Measurements from ENCODE around the gene SIN3B. TPM values are rescaled to one million over a fixed set of nuclear protein-coding genes. Genes with fewer than 3 reads are reported as not detected.
A peak's percentile ranks its signal among the peaks of the same experiment; 100 is the strongest.

The SIN3B gene
- total RNA-seq, 1 donor from 2014 or later: 19.8 TPM

GRCh38 chr19:16825312-16826052, 3.7 kb upstream of the SIN3B start:
- DNase-seq (ENCODE audit: low read depth): peak; percentile 71

GRCh38 chr19:16829822-16830289, 658 bp downstream of the SIN3B start:
- no peak for DNase-seq (ENCODE audit: low read depth)

GRCh38 chr19:16830679-16831078, 1.5 kb downstream of the SIN3B start:
- DNase-seq (ENCODE audit: low read depth): no peak

DNA sequence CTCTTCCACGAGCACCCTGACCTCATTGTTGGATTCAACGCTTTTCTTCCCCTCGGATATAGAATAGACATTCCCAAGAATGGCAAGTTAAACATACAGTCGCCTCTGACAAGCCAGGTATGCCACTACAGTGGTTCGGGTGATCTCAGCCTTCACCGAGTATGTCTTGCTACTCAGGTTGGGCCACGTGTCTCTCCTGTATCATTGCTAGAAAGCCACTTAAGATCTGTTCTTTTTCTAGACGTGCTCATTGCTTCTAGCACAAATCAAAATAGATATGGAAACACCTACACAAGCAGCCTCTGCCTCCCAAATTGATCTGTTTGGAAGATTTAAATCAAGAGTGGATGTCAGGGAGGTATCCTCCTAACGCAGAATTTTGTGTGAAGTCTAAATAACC, 2.3 kb downstream of the SIN3B start:
- DNase-seq (ENCODE audit: low read depth): no peak

DNA sequence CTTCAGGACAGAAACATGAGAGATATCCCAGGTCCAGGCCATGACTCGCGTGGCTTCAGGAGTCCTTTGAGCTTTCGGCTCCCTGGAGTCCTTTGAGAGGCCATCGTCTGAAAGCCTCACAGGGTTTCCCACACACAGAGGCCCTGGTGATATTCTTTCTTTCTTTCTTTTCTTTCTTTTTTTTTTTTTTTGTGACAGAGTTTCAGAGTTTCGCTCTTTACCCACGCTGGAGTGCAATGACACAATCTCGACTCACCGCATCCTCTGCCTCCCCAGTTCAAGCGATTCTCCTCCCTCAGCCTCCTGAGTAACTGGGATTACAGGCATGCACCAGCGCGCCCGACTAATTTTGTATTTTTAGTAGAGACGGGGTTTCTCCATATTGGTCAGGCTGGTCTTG, 5.5 kb downstream of the SIN3B start:
- DNase-seq (ENCODE audit: low read depth): no peak

DNA sequence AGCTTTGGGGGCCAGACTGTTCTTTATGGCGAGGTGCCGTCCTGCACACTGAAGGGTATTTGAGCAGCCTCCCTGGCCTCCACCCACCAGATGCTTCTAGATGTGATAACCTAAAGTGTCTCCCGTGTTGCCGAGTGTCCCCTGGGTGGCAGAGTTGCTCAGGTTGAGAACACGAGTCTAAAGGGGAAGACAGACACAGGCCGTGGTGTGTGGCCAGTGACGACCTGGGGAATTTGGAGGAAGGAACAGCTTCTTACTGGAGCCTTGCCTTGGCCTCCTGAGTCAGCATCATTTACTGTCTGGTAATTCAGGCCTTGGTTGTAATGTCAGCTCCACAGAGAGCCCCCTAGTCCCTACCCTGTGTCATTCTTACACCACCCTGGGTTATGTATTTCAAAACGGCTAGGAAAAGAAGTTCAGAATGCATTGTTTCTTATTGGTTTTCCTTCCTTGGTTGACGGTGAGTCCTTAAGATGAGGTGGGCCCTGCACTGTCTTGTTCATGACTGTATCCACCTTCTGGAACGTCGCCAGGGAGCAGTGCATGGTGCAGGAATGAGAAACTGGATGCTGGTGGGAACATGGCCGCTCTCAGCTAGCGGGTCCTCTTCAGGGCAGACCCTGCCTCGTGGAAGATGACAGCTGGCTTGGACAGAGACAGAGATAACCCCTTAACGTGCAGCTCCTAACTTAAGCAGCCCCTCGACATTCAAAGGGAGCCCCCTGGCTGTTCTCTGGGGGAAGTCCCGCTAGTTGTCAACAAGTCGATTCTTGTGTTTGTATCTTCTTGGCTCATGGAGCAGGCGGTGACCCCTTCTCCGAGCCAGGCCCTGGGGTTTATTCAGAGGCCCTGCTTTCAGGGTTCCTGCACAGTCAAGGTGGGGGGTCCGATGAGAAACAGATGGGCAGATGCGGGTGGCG, 7.2 kb downstream of the SIN3B start:
- DNase-seq (ENCODE audit: low read depth): no peak

DNA sequence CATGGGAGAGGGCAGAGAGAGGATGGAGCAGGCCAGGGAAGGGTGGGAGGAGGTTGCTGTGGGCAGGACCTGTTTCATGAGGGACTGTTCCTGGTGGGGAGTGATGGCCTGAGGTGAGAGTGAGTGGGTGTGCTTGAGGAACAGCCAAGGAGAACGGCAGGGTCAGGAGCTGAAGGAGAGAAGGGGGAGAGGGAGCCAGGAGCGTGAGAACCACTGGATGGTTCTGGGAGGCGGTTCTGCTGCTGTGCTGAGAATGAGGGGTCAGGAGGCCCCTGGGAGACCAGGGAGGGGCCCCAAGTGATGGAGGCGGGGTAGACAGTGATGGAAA, 7.8 kb downstream of the SIN3B start:
- DNase-seq (ENCODE audit: low read depth): no peak

DNA sequence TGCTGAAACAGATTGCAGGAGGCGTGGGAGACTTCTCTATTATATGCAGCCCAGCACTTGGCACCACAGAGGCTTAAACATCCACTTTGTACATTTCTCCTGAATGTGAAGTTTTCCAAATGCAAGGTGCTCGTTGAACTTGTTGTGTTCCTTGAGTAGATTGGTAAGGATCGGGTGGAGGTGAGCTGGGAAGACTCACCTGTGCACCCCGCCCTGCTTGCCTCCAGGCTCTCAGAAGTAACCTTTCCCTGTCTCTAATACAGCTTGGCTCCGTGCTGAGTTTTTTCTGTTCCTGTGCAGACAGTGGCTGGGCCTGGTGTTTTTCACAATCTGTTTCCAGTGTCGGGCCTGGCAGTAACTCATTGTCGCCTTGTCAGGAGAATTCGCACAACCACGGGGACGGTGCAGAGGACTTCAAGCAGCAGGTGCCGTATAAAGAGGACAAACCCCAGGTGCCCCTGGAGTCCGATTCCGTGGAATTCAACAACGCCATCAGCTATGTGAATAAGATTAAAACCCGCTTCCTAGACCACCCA, 12.3 kb downstream of the SIN3B start:
- DNase-seq (ENCODE audit: low read depth): no peak

GRCh38 chr19:16846901-16847300, 17.7 kb downstream of the SIN3B start:
- no peak for DNase-seq (ENCODE audit: low read depth)

DNA sequence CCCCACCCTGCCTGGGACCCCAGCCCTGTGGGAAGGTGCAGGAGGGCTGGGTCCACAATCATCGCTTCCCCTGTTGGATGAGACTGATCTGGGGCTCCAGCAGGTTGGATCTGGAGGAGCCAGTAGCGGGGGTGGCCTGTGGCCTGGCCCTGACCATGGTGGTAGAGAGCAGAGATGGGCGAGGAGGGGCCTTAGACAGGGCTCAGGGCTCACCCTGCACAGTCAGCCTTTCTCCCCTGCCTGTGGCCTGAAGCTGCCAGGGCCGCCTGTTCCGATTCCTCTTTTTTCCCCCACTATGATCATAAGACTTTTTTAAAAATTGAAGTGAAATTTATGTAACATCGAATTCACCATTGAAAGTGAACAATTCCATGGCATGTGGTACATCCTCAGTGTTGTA, 18.2 kb downstream of the SIN3B start:
- DNase-seq (ENCODE audit: low read depth): no peak

GRCh38 chr19:16849168-16849567, 20.0 kb downstream of the SIN3B start:
- DNase-seq (ENCODE audit: low read depth): no peak

- no peak for DNase-seq (ENCODE audit: low read depth)
Measured at GRCh38 chr19:16850133-16850532, 20.9 kb downstream of the SIN3B start.

DNA sequence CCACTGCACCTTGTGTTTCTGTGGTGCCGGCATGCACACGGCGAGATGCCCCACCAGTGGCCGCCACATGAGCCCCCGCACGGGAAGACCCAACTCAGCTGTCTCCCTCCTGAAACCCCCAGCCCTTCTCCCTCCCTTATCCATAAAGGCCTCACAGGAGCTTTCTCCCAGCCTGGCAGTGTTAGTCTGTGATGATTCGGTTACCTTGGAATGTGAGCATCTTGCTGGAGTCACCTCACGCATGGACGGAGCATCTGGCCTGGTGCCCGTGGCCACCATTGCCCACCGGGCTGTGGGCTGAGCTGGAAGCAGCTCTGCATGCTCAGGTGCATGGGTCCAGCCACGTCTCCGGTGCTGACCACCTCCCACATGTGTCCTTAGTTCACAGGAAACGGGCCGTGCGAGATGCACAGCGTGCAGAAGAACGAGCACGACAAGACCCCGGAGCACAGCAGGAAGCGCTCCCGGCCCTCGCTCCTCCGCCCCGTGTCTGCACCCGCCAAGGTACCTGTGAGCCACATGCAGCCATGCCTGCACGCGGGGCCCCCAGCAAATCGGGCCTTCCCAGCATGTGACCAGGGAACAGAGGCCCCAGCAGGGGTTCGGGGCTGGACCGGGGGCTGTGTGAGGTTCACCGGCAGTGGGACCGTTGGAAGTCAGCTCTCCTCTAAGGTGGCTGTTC, 22.0 kb downstream of the SIN3B start:
- no peak for DNase-seq (ENCODE audit: low read depth)

DNA sequence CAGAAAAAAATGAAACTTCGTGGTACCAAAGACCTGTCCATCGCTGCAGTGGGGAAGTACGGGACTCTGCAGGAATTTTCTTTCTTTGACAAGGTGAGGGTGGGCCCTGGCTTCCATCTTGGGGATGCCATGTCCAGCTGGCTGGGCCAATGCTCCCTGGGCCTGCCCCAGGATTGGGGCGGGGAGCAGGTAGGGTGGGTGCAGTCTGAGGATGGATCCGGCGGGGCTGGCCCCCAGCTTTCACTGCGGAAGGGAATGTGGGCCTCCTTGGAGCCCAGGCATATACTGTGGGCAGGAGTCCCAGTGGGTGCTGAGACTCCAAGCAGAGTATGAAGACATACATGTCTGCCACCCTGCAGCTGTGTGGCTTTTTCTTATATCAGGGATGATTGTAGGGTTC, 23.9 kb downstream of the SIN3B start:
- no peak for DNase-seq (ENCODE audit: low read depth)

DNA sequence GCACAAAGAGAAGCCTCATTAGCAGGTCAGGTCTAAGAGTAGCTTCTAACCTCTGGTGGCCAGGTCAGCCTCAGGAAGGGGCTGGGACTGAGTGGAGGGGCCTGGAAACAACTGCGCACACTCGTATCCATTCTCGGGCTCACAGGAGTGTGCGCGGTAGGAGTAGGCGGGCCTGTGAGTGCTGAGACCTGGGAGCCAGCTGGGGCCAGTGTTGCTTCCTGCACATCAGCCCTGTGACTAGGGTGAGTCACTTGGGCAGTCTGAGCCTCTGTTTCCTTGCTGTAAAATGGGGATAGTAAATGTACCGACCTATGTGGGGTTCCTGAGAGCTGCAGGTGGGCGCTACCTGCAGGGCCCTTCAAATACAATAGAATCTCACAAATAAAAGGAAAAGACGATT, 26.9 kb downstream of the SIN3B start:
- no peak for DNase-seq (ENCODE audit: low read depth)

- no peak for DNase-seq (ENCODE audit: low read depth)
Measured at GRCh38 chr19:16859626-16860025, 30.4 kb downstream of the SIN3B start.

DNA sequence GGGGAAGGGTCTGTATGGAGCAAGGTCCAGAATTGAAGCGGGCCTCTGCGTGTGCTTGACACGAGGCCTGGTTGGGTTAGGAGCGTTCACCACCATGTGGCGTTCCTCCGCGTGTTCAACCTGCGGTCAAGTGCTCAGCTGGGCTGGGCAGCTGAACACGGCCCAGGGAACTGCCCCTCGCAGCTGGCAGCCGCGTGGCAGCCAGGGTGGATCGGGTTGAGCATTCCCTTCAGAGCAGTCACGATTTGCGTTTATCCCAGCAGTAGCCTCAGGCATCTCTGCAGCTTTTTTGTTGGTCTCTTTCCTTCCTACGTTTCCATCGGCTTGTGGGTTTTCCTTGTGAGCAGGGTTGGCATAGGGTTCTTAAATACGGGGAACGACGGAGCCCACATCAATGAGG, 30.9 kb downstream of the SIN3B start:
- peak; percentile 39 for DNase-seq (ENCODE audit: low read depth)

GRCh38 chr19:16861011-16861410, 31.8 kb downstream of the SIN3B start:
- DNase-seq (ENCODE audit: low read depth): no peak

GRCh38 chr19:16861834-16862233, 32.6 kb downstream of the SIN3B start:
- peak; percentile 8 for DNase-seq (ENCODE audit: low read depth)

DNA sequence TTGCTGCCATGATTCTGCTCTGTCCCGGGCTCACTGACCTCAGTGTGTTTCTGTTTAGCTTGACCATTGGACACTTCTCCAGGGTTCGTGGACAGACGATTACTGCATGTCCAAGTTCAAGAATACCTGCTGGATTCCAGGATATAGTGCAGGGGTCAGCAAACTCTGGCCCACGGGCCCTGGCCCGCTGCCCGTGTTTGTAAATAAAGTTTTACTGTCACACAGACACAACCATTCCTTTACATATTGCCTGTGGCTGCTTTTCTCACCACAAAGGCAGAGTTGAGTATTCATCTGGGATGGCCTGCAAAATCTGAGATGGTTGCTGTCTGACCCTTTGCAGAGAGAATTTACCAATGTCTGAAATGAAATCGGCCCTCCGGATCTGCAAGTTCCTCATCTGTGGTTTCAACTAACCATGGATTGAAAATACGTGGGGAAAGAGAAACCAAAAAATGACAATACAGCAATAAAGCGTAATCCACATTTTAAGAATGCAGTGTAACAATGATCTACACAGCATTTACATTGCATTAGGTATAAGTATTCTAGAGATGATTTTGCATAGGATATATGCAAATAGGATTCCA, 33.7 kb downstream of the SIN3B start:
- no peak for DNase-seq (ENCODE audit: low read depth)

DNA sequence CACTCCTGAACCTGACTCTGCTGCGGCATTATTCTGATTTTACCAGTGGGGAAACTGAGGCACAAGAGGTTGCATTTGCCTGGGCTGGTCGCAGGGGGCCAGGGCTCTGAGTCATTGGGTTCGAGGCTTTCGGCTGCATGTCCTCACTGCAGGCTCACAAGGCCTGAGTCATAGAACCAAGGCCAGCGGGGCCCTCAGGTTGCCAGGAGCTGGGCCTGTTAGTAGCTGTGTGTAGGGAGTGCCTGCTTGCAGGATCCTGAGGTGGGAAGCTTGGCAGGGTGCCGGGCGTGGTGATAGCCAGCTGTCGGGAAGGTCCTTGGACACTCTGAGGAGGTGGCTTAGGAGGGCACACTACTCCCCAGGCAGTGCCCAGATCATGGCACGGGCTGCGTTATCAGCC, 38.0 kb downstream of the SIN3B start:
- DNase-seq (ENCODE audit: low read depth): peak; percentile 15

Data from myocyte (in vitro differentiated cells).